HG03565 (cell line): Measurements from ENCODE around the gene MTFR1L.

ENCODE experiments used
- ATAC-seq: cut with Tn5 transposase; IDR thresholded peaks from one replicate; pipeline ENCODE4 v1.9.1; 2021; ENCODE audit warnings: mild to moderate bottlenecking, moderate library complexity; ENCODE audit not compliant: unreplicated experiment

The MTFR1L gene

DNA sequence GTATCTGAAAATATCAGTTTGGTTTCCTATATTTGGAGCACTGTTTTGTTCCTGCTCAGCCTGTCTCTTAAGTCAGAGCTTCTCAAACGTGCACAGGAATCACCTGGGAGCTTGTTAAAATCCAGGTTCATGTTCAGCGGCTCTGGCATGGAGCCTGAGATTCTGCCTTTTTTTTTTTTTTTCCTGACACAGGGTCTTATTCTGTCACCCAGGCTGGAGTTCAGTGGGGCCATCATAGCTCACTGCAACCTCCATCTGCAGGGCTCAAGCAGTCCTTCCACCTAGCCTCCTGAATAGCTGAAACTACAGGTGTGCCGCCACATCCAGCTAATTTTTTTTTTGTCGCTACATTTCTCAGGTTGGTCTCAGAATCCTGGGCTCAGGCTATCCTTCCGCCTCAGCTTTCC is 32.0 kb upstream of the MTFR1L start:
- no peak for ATAC-seq

- no peak for ATAC-seq
Measured at GRCh38 chr1:25790472-25790871, 29.3 kb upstream of the MTFR1L start.

DNA sequence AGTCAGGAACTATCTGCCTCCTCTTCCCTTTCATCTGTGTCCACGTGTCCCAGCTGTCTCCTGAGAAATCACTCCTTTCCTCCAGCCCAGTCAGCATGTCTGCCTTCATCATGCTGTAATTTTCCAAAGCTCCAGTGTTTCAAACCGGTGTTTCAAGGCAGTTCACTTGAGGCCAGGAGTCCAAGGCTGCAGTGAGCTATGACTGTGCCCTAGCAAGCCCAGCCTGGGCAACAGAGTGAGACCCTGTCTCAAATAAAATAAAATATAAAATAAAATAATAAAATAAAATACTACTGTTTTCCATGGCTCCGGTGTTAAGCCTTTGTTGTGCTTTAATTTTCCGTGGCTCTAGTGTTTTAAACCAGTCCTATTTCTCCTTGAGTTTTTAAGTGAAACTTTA is 27.6 kb upstream of the MTFR1L start:
- no peak for ATAC-seq

DNA sequence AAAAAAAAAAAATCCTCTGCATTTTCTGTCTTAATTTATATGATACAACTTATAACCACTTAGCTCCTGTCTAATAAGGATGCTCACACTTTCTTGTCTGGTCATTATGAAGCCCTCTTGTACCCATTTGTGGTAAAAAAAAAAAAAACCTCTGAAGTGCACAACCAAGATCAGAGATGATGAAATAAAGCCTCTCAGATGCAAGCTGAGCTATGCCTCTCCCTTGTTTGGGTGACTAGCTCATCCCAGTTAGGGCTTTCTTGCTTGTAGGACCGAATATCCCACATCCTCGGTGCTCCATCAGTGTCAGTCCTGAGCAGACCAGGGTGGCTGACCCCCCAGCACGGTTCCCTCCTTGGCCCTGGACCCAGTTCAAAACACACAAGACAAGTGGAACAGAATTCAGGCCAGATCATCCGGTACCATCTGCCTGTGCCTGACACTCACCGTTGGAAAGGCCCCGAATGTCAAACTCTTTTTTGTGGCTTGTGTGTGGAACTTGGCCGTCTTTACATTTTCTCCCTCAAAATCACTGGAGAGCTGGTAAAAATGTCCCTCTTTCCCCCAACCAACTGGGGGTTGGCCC is 26.1 kb upstream of the MTFR1L start:
- no peak for ATAC-seq

DNA sequence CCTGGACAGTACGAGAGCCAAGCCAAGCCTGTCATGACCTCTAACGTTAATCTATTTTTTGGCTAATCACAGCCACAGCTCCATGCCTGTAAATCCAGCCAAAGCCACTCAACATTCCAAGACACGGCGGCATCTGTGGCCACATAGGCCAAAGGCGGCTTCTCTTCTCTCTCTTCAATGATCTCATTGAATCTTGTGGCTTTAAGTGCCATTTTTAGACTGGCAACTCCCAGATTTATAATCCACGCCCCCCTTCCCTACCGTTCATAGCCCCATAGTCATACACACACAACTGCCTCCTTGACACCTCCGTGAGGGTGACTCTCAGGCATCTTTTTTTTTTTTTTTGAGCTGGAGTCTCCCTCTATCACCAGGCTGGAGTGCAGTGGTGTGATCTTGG is 25.4 kb upstream of the MTFR1L start:
- ATAC-seq, result no peak

DNA sequence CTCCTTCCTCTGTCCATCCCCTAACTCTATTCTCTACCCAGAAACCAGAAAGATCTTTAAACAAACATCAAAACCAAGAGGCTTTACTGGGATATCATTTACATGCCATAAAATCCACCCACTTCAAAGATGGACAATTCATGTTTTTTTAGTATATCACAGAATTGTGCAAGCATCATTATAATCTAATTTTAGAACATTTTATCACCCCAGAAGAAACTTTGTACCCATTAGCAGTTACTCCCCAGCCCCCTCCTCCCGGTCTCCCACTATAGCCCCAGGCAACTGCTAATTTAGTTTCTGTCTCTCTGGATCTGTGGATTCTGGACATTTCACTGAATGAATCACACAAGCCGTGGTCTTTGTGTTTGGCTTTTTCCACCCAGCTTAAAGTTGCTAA is 24.5 kb upstream of the MTFR1L start:
- ATAC-seq, result no peak

DNA sequence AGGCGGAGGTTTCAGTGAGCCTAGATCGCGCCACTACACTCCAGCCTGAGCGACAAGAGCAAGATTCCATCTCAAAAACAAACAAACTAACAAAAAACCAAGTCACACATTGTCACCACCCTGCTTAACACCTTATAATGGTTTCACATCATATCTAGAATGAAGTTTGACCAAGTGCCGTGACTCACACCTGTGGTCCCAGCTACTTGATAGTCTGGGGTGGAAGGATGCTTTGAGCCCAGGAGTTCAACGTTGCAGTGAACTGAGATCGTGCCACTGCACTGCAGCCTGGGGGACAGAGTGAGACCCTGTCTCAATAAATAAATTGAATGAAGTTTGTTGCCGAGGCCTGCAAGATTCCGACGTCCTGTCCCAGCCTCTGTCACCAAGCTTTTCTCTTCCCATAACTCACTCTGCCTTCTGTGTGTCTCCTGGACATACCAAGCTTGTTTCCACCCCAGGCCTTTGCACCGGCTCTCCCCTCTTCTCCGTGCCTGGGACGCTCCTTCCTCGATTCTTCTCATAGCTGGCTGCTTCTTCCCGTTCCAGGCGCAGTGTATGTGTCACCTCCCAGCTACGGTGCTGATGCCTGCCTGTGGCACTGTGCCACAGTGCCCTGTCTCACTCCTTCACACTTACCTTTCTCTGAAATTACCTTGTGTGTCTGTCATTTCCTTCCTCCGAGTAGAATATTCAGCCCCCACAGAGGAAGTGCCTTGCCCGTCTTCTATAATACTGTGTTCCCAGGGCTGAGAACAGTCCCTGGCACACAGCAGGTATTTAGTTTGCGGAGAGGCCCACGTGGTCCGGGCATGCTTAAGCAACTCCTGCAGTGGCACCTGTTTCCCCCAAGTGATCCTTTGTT is 23.6 kb upstream of the MTFR1L start:
- ATAC-seq, result no peak

GRCh38 chr1:25796811-25797458 is 22.8 kb upstream of the MTFR1L start:
- ATAC-seq, result no peak

DNA sequence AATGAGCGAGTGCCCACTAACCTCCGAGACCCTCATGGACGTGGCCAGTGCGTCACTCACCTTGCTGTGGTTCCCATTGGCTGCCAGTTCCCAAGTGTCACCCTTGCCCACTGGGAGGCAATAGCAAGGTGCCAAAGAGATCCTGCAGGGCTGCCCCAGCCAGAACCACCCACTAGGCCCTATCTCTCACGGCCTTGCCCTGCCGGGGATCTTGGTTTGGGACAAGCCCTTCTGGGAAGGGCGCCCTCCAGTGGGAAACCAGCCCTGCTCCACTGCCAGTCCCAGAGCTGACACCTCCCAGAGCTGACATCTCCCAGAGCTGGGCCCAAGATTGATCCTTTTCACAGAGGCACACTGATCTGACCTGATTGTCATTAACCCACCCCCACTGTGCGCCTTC is 21.8 kb upstream of the MTFR1L start:
- ATAC-seq, result no peak

GRCh38 chr1:25798666-25799351 is 20.9 kb upstream of the MTFR1L start:
- no peak for ATAC-seq

DNA sequence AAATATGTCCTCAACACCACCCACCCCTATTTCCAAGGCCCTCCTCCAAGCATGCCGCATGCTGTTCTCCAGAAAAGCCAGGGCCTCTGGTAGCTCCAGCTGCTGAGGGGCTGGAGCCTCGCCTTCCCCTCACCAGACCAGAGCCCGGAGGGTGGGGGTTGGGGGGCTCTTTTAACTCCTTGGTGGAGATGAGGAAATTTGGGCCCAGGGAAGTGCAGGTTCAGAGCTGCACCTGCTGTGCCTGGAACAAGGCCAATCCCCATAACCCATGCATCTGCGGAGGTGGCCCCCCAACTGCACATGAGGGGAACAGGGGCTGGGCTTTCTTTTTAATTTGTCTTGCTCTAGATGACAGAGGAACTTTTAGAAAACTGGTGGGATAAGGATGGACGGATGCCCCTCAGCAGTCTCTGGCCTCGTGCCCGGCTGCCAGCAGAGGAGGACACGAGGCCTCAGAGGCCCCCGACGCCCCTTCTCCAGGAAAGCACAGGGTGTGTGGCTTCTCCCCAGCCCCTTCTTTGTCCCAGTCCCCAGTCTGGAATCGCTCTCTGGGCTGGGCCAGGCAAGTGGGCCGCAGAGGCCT is 20.3 kb upstream of the MTFR1L start:
- ATAC-seq, result no peak

DNA sequence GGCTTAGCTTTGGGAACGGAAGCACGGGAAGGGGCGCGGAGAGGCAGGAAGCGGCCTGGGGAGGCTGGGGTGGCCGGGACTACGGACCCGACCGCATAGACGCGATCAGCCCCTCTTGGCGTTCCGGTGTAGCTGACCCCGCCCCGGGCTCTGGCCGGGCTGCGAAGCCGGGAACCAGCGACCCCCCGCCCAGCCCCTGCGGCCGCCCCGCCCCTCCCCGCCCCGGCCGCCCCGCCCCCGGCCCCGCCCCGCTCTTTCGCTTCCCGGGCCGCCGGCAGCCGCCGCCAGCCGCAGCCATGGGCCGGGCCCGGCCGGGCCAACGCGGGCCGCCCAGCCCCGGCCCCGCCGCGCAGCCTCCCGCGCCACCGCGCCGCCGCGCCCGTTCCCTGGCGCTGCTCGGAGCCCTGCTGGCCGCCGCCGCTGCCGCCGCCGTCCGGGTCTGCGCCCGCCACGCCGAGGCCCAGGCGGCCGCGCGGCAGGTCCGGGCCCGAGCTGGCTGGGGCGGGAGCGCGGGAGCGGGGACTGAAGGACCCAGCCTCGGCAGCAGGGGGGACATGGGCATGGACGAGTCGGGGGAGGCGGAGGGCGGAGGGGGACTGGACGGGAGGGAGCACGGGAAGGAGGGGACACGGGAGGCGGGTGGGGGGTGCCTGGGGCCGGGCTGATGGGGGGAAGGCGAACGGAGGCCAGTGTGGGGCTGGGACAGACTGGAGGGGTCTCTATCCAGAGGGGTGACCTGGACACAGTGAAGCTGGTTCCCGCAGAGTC is 19.6 kb upstream of the MTFR1L start, which contains the start of gene SELENON:
TSS of gene SELENON (plus strand) at position 259 of the 768 bp plus-strand sequence. CDS start at position 297, 38 bp downstream.
- no peak for ATAC-seq

GRCh38 chr1:25800703-25801377 is 18.9 kb upstream of the MTFR1L start:
- no peak for ATAC-seq

GRCh38 chr1:25802915-25803314 is 16.8 kb upstream of the MTFR1L start:
- no peak for ATAC-seq

GRCh38 chr1:25803368-25803767 is 16.4 kb upstream of the MTFR1L start:
- ATAC-seq, result no peak

DNA sequence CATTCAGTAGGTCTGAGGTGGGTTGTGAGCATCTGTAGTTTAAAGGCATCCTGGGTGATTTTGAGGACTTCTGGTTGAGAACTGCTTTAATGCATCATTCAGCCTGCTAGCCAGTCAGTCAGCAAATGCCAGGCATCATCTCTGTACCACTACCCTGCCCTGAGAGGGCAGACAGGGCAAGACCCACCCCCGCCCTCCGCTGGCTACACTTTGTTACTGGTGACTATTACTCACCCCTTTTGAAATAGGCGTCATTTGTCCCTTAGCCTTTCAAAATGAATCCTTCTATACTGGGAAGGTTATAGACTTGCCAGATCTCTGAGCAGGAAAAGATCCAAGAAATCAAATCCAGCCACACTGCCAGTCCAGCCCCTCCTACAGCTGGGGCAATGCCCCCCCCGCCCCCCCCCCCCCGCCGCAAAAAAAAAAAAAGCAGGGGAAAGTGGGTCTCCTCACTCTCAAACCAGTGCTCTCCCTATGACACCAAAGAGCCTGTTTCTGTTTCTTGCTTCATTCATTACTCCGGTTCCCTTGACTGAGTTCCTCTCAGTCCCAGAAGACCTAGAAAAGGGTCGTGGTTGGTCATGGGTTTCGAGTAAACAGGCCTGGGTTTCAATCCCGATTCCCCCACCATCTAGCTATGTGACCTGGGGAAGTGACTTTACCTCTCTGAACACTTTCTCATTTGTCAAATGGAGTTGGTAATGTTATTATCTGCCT is 15.3 kb upstream of the MTFR1L start:
- ATAC-seq, result no peak

DNA sequence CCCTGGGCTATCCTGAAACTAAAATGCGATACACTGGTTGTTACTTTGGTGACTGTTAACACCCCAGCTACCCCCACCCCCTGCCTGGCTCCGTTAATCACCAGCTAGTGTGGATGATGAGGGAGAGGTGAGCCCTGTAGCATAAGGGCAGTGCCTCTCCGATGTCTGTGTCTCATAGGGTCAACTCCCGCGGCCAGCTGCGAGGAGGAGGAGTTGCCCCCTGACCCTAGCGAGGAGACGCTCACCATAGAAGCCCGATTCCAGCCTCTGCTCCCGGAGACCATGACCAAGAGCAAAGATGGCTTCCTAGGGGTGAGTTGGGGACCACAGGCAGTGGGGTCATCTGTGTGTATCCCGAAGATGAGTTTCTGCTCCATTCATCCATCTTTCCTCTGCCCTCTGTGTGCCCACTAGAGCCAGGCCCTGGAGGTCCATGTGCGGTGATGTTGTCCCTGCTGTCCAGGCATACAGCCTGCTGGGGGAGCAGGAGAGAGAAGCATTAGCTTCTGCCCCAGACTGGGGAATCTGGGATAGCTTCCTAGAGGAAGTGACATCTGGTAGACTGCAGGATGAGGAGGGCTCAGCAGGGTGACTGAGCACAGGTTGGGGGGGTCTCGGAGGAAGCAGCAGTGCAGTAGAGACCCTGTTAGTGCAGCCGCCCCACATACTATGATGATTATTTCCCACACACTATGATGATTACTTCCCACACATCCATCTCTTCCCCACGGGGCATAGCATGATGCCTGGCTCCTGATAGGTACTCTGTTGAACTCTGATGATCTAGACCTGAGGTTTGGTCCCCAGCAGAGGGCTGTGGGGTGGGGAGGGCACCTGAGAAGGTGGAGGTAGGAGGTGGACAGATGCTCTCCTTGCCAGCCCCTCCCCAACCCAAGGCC is 14.5 kb upstream of the MTFR1L start:
- ATAC-seq, result no peak

- no peak for ATAC-seq
Measured at GRCh38 chr1:25805863-25806225, 13.9 kb upstream of the MTFR1L start.
